DMS79 treated with DMSO at 0.1 percent for 48 hours (cell line): ENCODE measurements around the gene ZMYND11.
"Not testable (repeated sequence)": the region's sequence is repeated elsewhere in the genome, so short reads cannot be mapped to it uniquely, and the experiment has no call there.

Experiments used
- DNase-seq: peaks from one replicate; lab custom pipeline; 2025; lab: John Stamatoyannopoulos, UW

Gene ZMYND11

GRCh38 chr10:282294-283139 is 147.3 kb downstream of the ZMYND11 start:
- no peak for DNase-seq

GRCh38 chr10:283140-283479 is 147.9 kb downstream of the ZMYND11 start:
- no peak for DNase-seq

GRCh38 chr10:283916-284356 is 148.7 kb downstream of the ZMYND11 start:
- DNase-seq, result no peak

- no peak for DNase-seq
Measured at GRCh38 chr10:285216-285615, 150.0 kb downstream of the ZMYND11 start.

- no peak for DNase-seq
Measured at GRCh38 chr10:287026-287709, 151.9 kb downstream of the ZMYND11 start.

GRCh38 chr10:287814-288213 is 152.6 kb downstream of the ZMYND11 start:
- no peak for DNase-seq

- DNase-seq, result no peak
Measured at GRCh38 chr10:288316-289200, 153.3 kb downstream of the ZMYND11 start.

GRCh38 chr10:289581-289980 is 154.3 kb downstream of the ZMYND11 start:
- no peak for DNase-seq

GRCh38 chr10:290026-290725 is 154.9 kb downstream of the ZMYND11 start:
- no peak for DNase-seq

- DNase-seq, result no peak
Measured at GRCh38 chr10:293636-294035, 158.4 kb downstream of the ZMYND11 start.

GRCh38 chr10:297567-297966 is 162.3 kb downstream of the ZMYND11 start:
- no peak for DNase-seq

- no peak for DNase-seq
Measured at GRCh38 chr10:298033-298432, 162.8 kb downstream of the ZMYND11 start.

GRCh38 chr10:299512-299911 is 164.3 kb downstream of the ZMYND11 start:
- DNase-seq, result no peak

GRCh38 chr10:299969-300368 is 164.7 kb downstream of the ZMYND11 start:
- DNase-seq, result no peak

- DNase-seq, result not testable (repeated sequence)
Measured at GRCh38 chr10:300580-300979, 165.3 kb downstream of the ZMYND11 start.

GRCh38 chr10:301536-301935 is 166.3 kb downstream of the ZMYND11 start:
- no peak for DNase-seq
